Neural crest cell (in vitro differentiated cells): ENCODE measurements around the gene RERE. TPM values are rescaled to one million over a fixed set of nuclear protein-coding genes. Genes with fewer than 3 reads are reported as not detected.

Source experiments
- DNase-seq: peaks from one replicate; pipeline ENCODE4 v3.0.0; 2021; ENCODE audit warnings: low read depth, mixed read lengths, low spot score
- H3K27ac Mint-ChIP-seq: one replicate; pipeline ENCODE4 v1.8.0; 2021; ENCODE audit warnings: mild to moderate bottlenecking, mixed read lengths; ENCODE audit not compliant: unreplicated experiment
- H3K27me3 Mint-ChIP-seq: 2 replicates; pipeline ENCODE4 v1.8.0; 2021; ENCODE audit warnings: low read depth, mild to moderate bottlenecking, mixed read lengths
- H3K36me3 Mint-ChIP-seq: 2 replicates; pipeline ENCODE4 v1.8.0; 2021; ENCODE audit warnings: low read depth, mild to moderate bottlenecking, mixed read lengths
- H3K4me1 Mint-ChIP-seq: 2 replicates; pipeline ENCODE4 v1.8.0; 2021; ENCODE audit warnings: mixed read lengths
- H3K4me3 Mint-ChIP-seq: one replicate; pipeline ENCODE4 v1.8.0; 2021; ENCODE audit warnings: mild to moderate bottlenecking, mixed read lengths
- H3K9me3 Mint-ChIP-seq: 2 replicates; pipeline ENCODE4 v1.8.0; 2021; ENCODE audit warnings: mixed read lengths
- total RNA-seq: library from RNA; stranded (reverse); gene quantifications from 2 replicates; pipeline ENCODE4 v1.2.1, GENCODE V29; 2021
- TF ChIP-seq, protein P1 (sequence below): fragments of 200-600 bp; sonication (generic); conservative IDR thresholded peaks from 2 replicates; pipeline ENCODE4 v1.5.0; 2021; ENCODE audit warnings: antibody characterized with exemption, mild to moderate bottlenecking

Gene RERE
- total RNA-seq, 1 donor from 2014 or later = 122 TPM

- no peaks in the 10 kb centered on the region for H3K36me3 Mint-ChIP-seq
- TF ChIP-seq, protein P1, sequence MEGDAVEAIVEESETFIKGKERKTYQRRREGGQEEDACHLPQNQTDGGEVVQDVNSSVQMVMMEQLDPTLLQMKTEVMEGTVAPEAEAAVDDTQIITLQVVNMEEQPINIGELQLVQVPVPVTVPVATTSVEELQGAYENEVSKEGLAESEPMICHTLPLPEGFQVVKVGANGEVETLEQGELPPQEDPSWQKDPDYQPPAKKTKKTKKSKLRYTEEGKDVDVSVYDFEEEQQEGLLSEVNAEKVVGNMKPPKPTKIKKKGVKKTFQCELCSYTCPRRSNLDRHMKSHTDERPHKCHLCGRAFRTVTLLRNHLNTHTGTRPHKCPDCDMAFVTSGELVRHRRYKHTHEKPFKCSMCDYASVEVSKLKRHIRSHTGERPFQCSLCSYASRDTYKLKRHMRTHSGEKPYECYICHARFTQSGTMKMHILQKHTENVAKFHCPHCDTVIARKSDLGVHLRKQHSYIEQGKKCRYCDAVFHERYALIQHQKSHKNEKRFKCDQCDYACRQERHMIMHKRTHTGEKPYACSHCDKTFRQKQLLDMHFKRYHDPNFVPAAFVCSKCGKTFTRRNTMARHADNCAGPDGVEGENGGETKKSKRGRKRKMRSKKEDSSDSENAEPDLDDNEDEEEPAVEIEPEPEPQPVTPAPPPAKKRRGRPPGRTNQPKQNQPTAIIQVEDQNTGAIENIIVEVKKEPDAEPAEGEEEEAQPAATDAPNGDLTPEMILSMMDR = no peak
- H3K27me3 Mint-ChIP-seq = no peaks in the 10 kb centered on the region
- H3K4me1 Mint-ChIP-seq = peaks cover 47% of the 10 kb centered on the region
- peak overlapping the region; percentile 73 for H3K27ac Mint-ChIP-seq
- DNase-seq = no peak
- peak overlapping the region; percentile 3 for H3K4me3 Mint-ChIP-seq
- H3K9me3 Mint-ChIP-seq = no peaks in the 10 kb centered on the region
Observed at GRCh38 chr1:8667869-8668594, 149.4 kb downstream of the RERE start.

GRCh38 chr1:8666389-8667167, 150.9 kb downstream of the RERE start:
- H3K27me3 Mint-ChIP-seq = no peaks in the 10 kb centered on the region
- no peak overlapping the region for H3K4me3 Mint-ChIP-seq
- H3K9me3 Mint-ChIP-seq = no peaks in the 10 kb centered on the region
- no peak overlapping the region for H3K27ac Mint-ChIP-seq
- TF ChIP-seq, protein P1 = no peak
- no peaks in the 10 kb centered on the region for H3K36me3 Mint-ChIP-seq
- peaks cover 44% of the 10 kb centered on the region for H3K4me1 Mint-ChIP-seq
- no peak for DNase-seq

DNA sequence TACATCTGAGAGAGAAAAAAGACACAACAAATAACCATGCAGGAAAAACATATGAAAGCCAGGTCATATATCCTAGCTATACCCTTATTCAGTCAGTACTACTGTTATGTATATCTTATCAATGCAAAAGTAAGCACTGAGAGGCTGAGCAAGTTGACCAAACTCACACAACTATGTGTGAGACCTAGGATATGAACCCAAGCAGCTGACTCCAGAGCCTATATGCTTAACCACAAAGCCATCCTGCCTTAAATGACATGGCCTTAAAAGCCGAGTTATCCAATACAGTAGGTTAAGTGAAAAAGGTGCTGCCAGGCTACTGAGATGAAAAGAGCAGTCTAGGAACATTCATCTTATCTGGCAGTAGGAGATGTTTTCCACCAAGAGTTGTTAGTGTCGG, 151.6 kb downstream of the RERE start:
- Mint-ChIP-seq H3K27me3 (no peaks in the 10 kb centered on the region), H3K4me1 (peaks cover 37% of the 10 kb centered on the region), H3K9me3 (no peaks in the 10 kb centered on the region), H3K36me3 (no peaks in the 10 kb centered on the region), H3K27ac (no peak overlapping the region), H3K4me3 (no peak overlapping the region)
- no peak for DNase-seq
- TF ChIP-seq, protein P1 = no peak

DNA sequence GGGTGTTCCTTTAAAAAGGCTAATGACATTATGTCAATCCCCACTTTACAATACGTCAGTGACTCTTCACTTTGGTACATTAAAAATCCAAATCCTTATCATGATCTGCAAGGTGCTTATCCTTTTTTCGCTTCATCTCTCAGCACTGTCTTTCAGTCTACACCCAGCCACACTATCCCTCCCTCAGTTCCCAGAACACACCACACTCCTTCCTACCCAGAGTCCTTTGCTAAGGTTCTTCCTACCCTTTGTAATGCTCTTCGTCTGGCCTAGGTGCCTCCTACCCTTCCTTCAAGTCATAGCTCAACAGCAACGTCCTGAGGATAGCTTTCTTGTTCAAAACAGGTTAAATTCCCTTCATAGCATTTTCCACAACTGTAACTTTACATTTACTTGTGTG, 152.6 kb downstream of the RERE start:
- Mint-ChIP-seq H3K27ac (no peak overlapping the region), H3K4me1 (peaks cover 27% of the 10 kb centered on the region), H3K4me3 (no peak overlapping the region), H3K27me3 (no peaks in the 10 kb centered on the region), H3K36me3 (no peaks in the 10 kb centered on the region), H3K9me3 (no peaks in the 10 kb centered on the region)
- TF ChIP-seq, protein P1 = no peak
- no peak for DNase-seq

GRCh38 chr1:8663915-8664329, 153.5 kb downstream of the RERE start:
- Mint-ChIP-seq H3K4me3 (no peak overlapping the region), H3K36me3 (no peaks in the 10 kb centered on the region), H3K27ac (no peak overlapping the region), H3K4me1 (peaks cover 21% of the 10 kb centered on the region), H3K9me3 (no peaks in the 10 kb centered on the region), H3K27me3 (no peaks in the 10 kb centered on the region)
- TF ChIP-seq, protein P1 = no peak
- DNase-seq = no peak
